ENCODE data around the gene ACACA. TPM values are rescaled to one million over a fixed set of nuclear protein-coding genes. Genes with fewer than 3 reads are reported as not detected.

The ACACA gene
- total RNA-seq, 1 donor from 2014 or later = 101 TPM

DNA sequence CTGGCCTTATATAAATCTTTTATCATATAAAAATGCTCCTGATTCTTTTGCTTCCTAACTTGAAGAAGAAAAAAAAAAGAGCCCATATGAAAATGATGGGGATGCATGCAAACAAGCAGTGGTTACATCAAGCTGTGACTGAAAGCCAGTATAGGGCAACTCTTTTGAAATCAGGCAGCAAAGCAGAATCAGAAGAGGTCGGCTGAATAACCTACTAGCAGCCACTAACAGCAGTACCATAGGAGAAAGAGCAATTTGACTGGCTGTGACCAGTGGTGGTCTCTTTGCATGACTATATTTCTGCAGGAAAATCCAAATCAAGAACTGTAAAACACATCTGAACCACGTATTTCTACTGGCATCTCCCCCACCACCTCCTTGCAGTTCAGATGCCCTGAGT lies 192.7 kb downstream of the ACACA start:
- TF ChIP-seq, protein P1, sequence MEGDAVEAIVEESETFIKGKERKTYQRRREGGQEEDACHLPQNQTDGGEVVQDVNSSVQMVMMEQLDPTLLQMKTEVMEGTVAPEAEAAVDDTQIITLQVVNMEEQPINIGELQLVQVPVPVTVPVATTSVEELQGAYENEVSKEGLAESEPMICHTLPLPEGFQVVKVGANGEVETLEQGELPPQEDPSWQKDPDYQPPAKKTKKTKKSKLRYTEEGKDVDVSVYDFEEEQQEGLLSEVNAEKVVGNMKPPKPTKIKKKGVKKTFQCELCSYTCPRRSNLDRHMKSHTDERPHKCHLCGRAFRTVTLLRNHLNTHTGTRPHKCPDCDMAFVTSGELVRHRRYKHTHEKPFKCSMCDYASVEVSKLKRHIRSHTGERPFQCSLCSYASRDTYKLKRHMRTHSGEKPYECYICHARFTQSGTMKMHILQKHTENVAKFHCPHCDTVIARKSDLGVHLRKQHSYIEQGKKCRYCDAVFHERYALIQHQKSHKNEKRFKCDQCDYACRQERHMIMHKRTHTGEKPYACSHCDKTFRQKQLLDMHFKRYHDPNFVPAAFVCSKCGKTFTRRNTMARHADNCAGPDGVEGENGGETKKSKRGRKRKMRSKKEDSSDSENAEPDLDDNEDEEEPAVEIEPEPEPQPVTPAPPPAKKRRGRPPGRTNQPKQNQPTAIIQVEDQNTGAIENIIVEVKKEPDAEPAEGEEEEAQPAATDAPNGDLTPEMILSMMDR (conservative IDR thresholded peaks at IDR 0.05) = no peak
- Mint-ChIP-seq H3K36me3 (no peaks in the 10 kb centered on the region), H3K9me3 (no peaks in the 10 kb centered on the region), H3K4me3 (no peak overlapping the region), H3K27ac (no peak overlapping the region), H3K27me3 (no peaks in the 10 kb centered on the region), H3K4me1 (ENCODE audit: unreplicated experiment) (peaks cover 8% of the 10 kb centered on the region)
- no peak for DNase-seq (ENCODE audit: extremely low spot score, unreplicated experiment)

DNA sequence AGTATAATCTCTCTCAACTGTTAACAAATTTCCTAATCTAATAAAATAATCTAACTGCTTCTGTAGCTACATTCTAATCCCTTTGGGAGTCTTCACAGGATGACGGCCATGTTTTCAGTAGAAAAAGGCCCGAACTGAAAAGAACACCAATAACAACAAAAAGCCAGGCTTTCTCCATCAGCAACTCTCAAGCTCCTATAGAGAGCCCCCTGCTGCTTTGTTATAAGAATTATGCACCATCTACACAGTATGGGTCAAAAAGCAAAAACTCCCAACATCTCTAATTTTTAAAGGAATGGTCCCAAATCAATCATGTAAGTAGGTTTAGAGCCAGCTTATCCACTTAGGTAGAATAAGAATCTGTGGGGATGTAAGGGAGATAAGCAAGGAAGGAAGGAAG lies 194.5 kb downstream of the ACACA start:
- no peak overlapping the region for H3K27ac Mint-ChIP-seq
- no peak overlapping the region for H3K4me3 Mint-ChIP-seq
- peaks cover 8% of the 10 kb centered on the region for H3K4me1 Mint-ChIP-seq (ENCODE audit: unreplicated experiment)

DNA sequence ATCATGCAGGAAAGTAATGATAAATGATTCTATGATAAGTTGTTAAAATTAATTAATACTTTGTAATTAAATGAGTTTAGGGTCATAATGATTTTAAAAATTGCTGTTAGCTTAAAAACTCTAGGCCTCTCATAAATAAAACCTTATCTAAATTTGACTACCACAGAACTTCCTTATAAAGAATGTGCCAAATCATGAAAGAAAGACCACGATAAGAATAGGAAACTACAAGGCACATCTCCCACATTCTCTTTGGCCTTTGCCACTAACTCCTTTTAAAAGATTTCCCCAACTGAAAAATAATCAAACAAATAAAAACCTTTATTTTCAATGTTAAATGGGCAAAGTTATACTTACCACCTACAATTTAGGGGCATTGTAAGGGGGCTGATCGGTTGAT lies 195.5 kb downstream of the ACACA start:
- H3K4me1 Mint-ChIP-seq (ENCODE audit: unreplicated experiment) = peaks cover 8% of the 10 kb centered on the region
- H3K4me3 Mint-ChIP-seq = no peak overlapping the region
- H3K36me3 Mint-ChIP-seq = no peaks in the 10 kb centered on the region
- no peak for DNase-seq (ENCODE audit: extremely low spot score, unreplicated experiment)
- TF ChIP-seq, protein P1 (conservative IDR thresholded peaks at IDR 0.05) = no peak
- no peaks in the 10 kb centered on the region for H3K9me3 Mint-ChIP-seq
- no peaks in the 10 kb centered on the region for H3K27me3 Mint-ChIP-seq
- no peak overlapping the region for H3K27ac Mint-ChIP-seq

More for the DNA sequence above, 194.5 kb downstream of the ACACA start:
- no peaks in the 10 kb centered on the region for H3K36me3 Mint-ChIP-seq
- TF ChIP-seq, protein P1 (conservative IDR thresholded peaks at IDR 0.05) = peak; percentile 29
- no peak for DNase-seq (ENCODE audit: extremely low spot score, unreplicated experiment)
- no peaks in the 10 kb centered on the region for H3K27me3 Mint-ChIP-seq
- no peaks in the 10 kb centered on the region for H3K9me3 Mint-ChIP-seq

DNA sequence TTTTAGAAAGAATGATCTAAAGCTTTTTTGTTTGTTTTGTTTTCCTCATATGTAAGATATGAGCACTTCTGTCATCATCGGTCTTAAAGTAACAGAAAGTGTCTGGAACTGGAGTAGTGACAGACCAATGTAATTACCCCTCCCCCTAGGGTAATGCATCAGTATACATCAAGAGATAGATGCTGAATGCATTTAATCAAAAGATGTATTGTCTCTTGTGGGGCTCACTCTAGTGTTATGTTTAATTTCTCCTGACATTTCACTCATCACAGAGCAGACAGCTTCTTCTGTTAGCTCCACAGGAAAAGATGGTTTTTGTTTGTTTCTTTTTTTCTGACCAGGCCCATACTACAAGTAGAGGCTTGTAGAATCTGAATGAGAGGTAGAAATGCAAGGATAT lies 199.5 kb downstream of the ACACA start:
- no peaks in the 10 kb centered on the region for H3K27me3 Mint-ChIP-seq
- H3K4me1 Mint-ChIP-seq (ENCODE audit: unreplicated experiment) = peaks cover 6% of the 10 kb centered on the region
- TF ChIP-seq, protein P1 (conservative IDR thresholded peaks at IDR 0.05) = no peak

DNA sequence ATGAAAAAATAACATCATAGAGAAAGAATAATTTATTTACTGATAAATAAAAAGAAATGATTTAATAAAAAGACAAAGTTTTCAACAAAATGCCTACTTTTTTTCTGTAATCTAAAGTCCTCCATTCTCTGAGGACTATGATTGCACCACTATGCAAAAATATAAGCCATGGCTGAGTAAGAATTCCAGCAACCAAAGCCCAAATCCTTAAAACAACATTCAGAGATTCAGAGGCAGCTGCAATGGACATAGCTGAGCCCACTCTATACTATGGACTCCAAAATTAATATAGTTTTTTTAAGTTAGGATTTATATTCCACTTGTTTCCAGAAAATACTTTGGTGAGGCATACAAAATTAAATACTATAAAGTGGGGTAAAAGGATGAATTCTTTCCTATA lies 200.3 kb downstream of the ACACA start:
- Mint-ChIP-seq H3K9me3 (no peaks in the 10 kb centered on the region), H3K4me1 (ENCODE audit: unreplicated experiment) (no peaks in the 10 kb centered on the region), H3K27me3 (no peaks in the 10 kb centered on the region), H3K27ac (no peak overlapping the region), H3K4me3 (no peak overlapping the region), H3K36me3 (peaks cover 18% of the 10 kb centered on the region)
- TF ChIP-seq, protein P1 (conservative IDR thresholded peaks at IDR 0.05) = no peak
- DNase-seq (ENCODE audit: extremely low spot score, unreplicated experiment) = no peak

More for the DNA sequence above, 199.5 kb downstream of the ACACA start:
- H3K36me3 Mint-ChIP-seq = peaks cover 18% of the 10 kb centered on the region
- no peak overlapping the region for H3K4me3 Mint-ChIP-seq
- no peak overlapping the region for H3K27ac Mint-ChIP-seq
- no peaks in the 10 kb centered on the region for H3K9me3 Mint-ChIP-seq
- DNase-seq (ENCODE audit: extremely low spot score, unreplicated experiment) = no peak

DNA sequence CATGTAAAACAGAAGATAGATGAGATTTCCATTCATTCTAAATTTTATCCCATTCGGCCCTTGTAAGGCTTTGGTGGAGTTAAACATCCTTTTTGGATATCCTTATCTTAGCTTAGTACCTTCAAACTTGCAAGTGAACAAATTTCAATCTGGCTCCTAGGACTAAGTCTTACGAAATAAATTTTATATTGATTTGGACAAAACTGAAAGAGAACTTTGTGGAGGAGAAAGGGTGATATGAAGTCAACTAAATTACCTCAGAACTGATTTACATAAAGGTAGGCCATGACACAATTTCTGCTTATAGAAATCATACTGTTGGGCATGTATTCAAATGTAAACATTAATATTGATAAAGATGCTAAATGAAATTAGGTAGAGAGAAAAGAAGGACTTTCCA lies 206.1 kb downstream of the ACACA start:
- Mint-ChIP-seq H3K27me3 (no peaks in the 10 kb centered on the region), H3K36me3 (peaks cover 15% of the 10 kb centered on the region), H3K4me3 (no peak overlapping the region), H3K4me1 (ENCODE audit: unreplicated experiment) (no peaks in the 10 kb centered on the region), H3K27ac (no peak overlapping the region), H3K9me3 (no peaks in the 10 kb centered on the region)
- TF ChIP-seq, protein P1 (conservative IDR thresholded peaks at IDR 0.05) = no peak
- DNase-seq (ENCODE audit: extremely low spot score, unreplicated experiment) = no peak
